HAP-1 (cell line): ENCODE results near the gene POLR1H.
"Not testable (repeated sequence)": the region's sequence is repeated elsewhere in the genome, so short reads cannot be mapped to it uniquely, and the experiment has no call there.

Experiments used
- DNase-seq, 2 experiments: peaks; one replicate each; pipeline ENCODE4 v3.0.0-alpha.2; 2016 to 2020; ENCODE audit warnings: low spot score in 2 of 2
- H3K27me3 ChIP-seq: fragments of 250-450 bp; sonication (Bioruptor Pico); 2 replicates; pipeline ENCODE4 v1.5.1; 2020; ENCODE audit warnings: low read depth, mild to moderate bottlenecking, moderate library complexity
- H3K36me3 ChIP-seq: fragments of 250-450 bp; sonication (Bioruptor Pico); replicated peaks from 2 replicates; pipeline ENCODE4 v1.5.1; 2020; ENCODE audit warnings: mild to moderate bottlenecking
- H3K4me1 ChIP-seq: fragments of 250-450 bp; sonication (Bioruptor Pico); 2 replicates; pipeline ENCODE4 v1.5.1; 2020; ENCODE audit warnings: mild to moderate bottlenecking
- H3K4me3 ChIP-seq: fragments of 250-450 bp; sonication (Bioruptor Pico); 2 replicates; pipeline ENCODE4 v1.5.1; 2020; ENCODE audit warnings: mild to moderate bottlenecking, moderate library complexity
- H3K9me3 ChIP-seq: fragments of 250-450 bp; sonication (Bioruptor Pico); 2 replicates; pipeline ENCODE4 v1.5.1; 2020; ENCODE audit warnings: mild to moderate bottlenecking, moderate library complexity
- in situ Hi-C: fragments of 300-500 bp; cut with MboI; formaldehyde crosslinking; loops from 3 replicates; pipeline ENCODE4 v1.14.3; 2020; ENCODE audit warnings: low sequenced_read_pairs, inconsistent platforms, mixed read lengths

POLR1H gene

DNA sequence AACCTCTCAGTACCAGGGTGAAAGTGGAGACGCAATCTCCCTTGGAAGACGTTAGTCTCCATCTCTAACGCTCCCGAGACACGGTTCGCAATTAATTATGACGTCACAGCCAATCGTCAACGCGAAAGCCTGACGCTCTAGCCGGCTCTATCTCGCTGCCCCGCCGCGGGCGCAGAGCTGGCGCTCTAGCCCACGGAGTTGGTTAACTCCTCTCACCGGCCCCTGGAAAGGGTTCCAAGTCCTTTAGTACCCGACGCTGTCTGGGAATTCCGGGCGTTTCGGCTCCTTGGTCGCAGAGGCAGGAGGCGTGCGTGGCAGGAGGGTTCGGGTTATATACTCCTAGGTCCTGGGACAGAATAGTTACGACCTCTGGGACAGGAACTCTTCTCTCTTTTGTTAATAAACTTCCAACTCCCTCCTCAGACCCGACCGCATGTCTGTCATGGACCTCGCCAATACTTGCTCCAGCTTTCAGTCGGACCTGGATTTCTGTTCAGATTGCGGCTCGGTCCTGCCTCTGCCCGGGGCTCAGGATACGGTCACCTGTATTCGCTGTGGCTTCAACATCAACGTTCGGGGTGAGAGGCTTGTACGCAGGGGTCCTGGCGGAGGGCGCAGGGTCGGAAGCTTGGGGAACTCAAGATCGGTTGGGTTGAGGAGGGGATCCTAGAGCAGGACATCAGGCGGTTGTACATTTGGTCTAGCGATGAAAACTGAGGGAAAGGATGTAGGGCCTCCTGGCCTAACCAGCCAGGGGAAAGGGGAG is at the start of gene POLR1H:
Gene POLR1H (plus strand): TSS at position 174 of the 766 bp plus-strand sequence. CDS start 260 bp downstream, at position 434.
- no peaks in the 10 kb centered on the region for H3K27me3 ChIP-seq
- peaks cover 19% of the 10 kb centered on the region for H3K4me1 ChIP-seq
- peak within 1 kb of the TSS; percentile 66 for H3K4me3 ChIP-seq
- H3K9me3 ChIP-seq = no peaks in the 10 kb centered on the region
- peak; percentile 91 to 93 for DNase-seq
- in situ Hi-C loops = no loop called here
- H3K36me3 ChIP-seq = peaks cover 26% of the 10 kb centered on the region

DNA sequence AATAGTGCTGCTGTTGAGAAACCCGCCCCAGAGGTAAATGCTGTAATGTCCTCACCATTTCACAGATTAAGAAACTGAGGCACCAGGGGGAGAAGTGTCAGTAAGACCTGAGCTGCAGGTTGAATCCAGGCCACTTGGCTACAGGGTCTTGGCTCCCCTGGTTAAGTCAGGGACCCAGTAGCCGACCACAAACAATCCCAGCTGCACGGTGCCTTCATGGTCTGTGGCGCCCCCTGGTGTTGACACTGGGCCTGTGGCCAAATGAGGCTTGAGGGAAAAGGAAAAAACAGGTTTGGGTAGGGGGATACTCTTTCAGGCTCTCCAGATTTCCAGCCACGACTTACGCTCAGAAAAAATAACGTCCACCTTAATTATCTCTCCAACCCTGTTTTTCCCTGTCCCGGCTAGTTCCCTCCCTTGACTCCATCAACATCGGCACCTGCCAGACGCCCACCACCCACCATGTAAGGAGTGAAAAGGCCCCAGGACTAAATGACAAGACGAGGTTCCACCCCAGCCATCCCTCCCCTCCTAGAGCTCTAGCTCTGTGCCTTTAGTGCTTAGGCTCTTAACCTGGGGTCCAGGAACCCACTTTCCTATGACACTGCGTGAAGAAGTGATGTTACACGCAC is 47.7 kb upstream of the POLR1H start:
- in situ Hi-C loops = loop anchor here (25.0 kb wide), 1 partner anchor 301 kb away; the partner anchor contains the start of gene HLA-F

DNA sequence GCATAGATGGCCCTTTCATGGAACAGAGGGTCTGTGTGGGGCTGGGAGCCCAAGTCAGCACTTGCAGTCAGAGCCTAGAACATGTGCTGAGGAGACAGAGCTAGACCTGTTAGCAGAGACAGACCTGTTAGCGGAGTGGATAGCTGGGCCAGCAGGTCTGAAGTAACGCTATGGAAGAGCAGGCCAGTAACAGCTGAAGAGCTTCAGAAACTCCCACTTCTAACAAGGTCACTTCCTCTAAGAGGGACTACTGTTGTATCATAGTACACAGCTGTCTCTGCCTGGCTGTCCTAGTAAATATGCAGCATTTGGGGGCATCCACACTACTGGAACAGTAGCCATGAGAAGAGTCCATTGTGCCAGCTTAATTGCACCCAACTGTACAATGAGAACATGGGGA is 41.2 kb upstream of the POLR1H start:
- Histone ChIP-seq H3K4me1 (no peaks in the 10 kb centered on the region), H3K4me3 (no peak overlapping the region), H3K27me3 (no peaks in the 10 kb centered on the region), H3K36me3 (no peaks in the 10 kb centered on the region; the same call in 1 of the 2 replicates), H3K9me3 (no peaks in the 10 kb centered on the region)
- in situ Hi-C loops = loop anchor here (25.0 kb wide), 1 partner anchor 308 kb away; the partner anchor contains the start of gene HLA-F
- DNase-seq = no peak

More for the DNA sequence above, 47.7 kb upstream of the POLR1H start:
- Histone ChIP-seq H3K4me1 (no peaks in the 10 kb centered on the region), H3K27me3 (no peaks in the 10 kb centered on the region), H3K36me3 (no peaks in the 10 kb centered on the region), H3K4me3 (no peak overlapping the region), H3K9me3 (no peaks in the 10 kb centered on the region)
- DNase-seq = peak in 1 of 2 experiments; percentile 27

- Histone ChIP-seq H3K4me3 (no peak overlapping the region), H3K27me3 (no peaks in the 10 kb centered on the region), H3K36me3 (no peaks in the 10 kb centered on the region; the same call in 1 of the 2 replicates), H3K9me3 (no peaks in the 10 kb centered on the region), H3K4me1 (no peaks in the 10 kb centered on the region)
- in situ Hi-C loops = loop anchor here (25.0 kb wide), 1 partner anchor 308 kb away; the partner anchor contains the start of gene HLA-F
- DNase-seq = no peak
These were observed 40.4 kb upstream of the POLR1H start for GRCh38 chr6:30020626-30021025.

DNA sequence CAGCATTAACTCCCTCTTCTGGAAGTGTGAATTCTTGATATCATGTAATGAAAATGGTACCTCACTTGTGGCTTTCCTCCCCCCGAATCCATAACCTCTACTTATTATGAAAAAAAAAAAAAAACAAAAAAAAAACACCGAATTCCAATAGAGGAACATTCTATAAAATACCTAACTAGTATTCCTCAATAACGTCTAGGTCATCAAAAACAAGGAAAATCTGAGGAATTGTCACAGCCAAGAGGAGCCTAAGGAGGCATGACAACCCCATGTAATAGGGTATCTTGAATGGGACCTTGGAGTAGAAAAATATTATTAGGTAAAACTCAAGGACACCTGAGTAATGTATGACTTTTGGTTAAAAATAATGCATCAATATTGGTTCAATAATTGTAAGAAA is 38.9 kb upstream of the POLR1H start:
- Histone ChIP-seq H3K4me1 (no peaks in the 10 kb centered on the region), H3K9me3 (no peaks in the 10 kb centered on the region), H3K4me3 (no peak overlapping the region), H3K27me3 (no peaks in the 10 kb centered on the region), H3K36me3 (no peaks in the 10 kb centered on the region; the same call in 1 of the 2 replicates)
- no peak for DNase-seq
- in situ Hi-C loops = loop anchor here (25.0 kb wide), 1 partner anchor 310 kb away; the partner anchor contains the start of gene HLA-F

GRCh38 chr6:30022712-30023111 is 38.4 kb upstream of the POLR1H start:
- DNase-seq, H3K36me3 ChIP-seq, H3K4me1 ChIP-seq, H3K27me3 ChIP-seq, H3K4me3 ChIP-seq, H3K9me3 ChIP-seq: not testable (repeated sequence)
- in situ Hi-C loops = loop anchor here (25.0 kb wide), 1 partner anchor 310 kb away; the partner anchor contains the start of gene HLA-F

GRCh38 chr6:30025186-30025585 is 35.9 kb upstream of the POLR1H start:
- no peak for DNase-seq
- Histone ChIP-seq H3K9me3 (no peaks in the 10 kb centered on the region), H3K27me3 (no peaks in the 10 kb centered on the region), H3K4me3 (no peak overlapping the region), H3K4me1 (no peaks in the 10 kb centered on the region), H3K36me3 (no peaks in the 10 kb centered on the region; the same call in 1 of the 2 replicates)
- in situ Hi-C loops = no loop called here

GRCh38 chr6:30029588-30029987 is 31.5 kb upstream of the POLR1H start:
- H3K9me3 ChIP-seq = no peaks in the 10 kb centered on the region
- no peaks in the 10 kb centered on the region for H3K36me3 ChIP-seq
- H3K27me3 ChIP-seq = no peaks in the 10 kb centered on the region
- H3K4me3 ChIP-seq = no peak overlapping the region
- in situ Hi-C loops = no loop called here
- no peaks in the 10 kb centered on the region for H3K4me1 ChIP-seq
- DNase-seq = no peak

DNA sequence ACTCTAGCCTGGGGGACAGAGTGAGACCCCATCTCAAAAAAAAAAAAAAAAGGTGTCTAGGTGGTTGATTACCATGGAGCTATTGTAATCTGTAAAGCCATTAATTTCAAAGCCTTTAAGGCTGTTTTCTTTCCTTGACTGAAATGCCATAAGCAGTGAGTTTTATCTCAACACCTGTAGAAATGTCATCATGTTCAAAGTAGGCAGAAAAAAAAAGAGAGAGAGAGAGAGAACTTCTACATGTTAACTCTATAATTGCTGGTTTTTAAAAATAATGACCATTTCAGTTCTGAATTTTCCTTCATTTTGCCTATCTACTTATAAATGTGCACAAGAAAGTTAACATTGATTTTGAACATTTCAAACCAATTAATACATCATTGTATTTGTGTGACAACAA is 29.7 kb upstream of the POLR1H start:
- Histone ChIP-seq H3K4me3 (no peak overlapping the region), H3K27me3 (no peaks in the 10 kb centered on the region), H3K4me1 (no peaks in the 10 kb centered on the region), H3K36me3 (no peaks in the 10 kb centered on the region), H3K9me3 (no peaks in the 10 kb centered on the region)
- no peak for DNase-seq
- in situ Hi-C loops = no loop called here

GRCh38 chr6:30033440-30033839 is 27.6 kb upstream of the POLR1H start:
- H3K4me1 ChIP-seq, H3K4me3 ChIP-seq, in situ Hi-C loops, H3K27me3 ChIP-seq, H3K36me3 ChIP-seq, DNase-seq, H3K9me3 ChIP-seq: not testable (repeated sequence)

GRCh38 chr6:30035784-30036183 is 25.3 kb upstream of the POLR1H start:
- Histone ChIP-seq H3K4me1 (no peaks in the 10 kb centered on the region), H3K36me3 (no peaks in the 10 kb centered on the region), H3K4me3 (no peak overlapping the region), H3K9me3 (no peaks in the 10 kb centered on the region), H3K27me3 (no peaks in the 10 kb centered on the region)
- no peak for DNase-seq
- in situ Hi-C loops = no loop called here

GRCh38 chr6:30037182-30037788 is 23.8 kb upstream of the POLR1H start:
- DNase-seq = no peak
- in situ Hi-C loops = no loop called here
- no peaks in the 10 kb centered on the region for H3K9me3 ChIP-seq
- no peak overlapping the region for H3K4me3 ChIP-seq
- H3K27me3 ChIP-seq = no peaks in the 10 kb centered on the region
- no peaks in the 10 kb centered on the region for H3K36me3 ChIP-seq
- no peaks in the 10 kb centered on the region for H3K4me1 ChIP-seq

- Histone ChIP-seq H3K36me3 (no peaks in the 10 kb centered on the region), H3K27me3 (no peaks in the 10 kb centered on the region), H3K4me1 (no peaks in the 10 kb centered on the region), H3K4me3 (no peak overlapping the region), H3K9me3 (no peaks in the 10 kb centered on the region)
- no peak for DNase-seq
- in situ Hi-C loops = no loop called here
These were observed 19.8 kb upstream of the POLR1H start for GRCh38 chr6:30041221-30041620.

DNA sequence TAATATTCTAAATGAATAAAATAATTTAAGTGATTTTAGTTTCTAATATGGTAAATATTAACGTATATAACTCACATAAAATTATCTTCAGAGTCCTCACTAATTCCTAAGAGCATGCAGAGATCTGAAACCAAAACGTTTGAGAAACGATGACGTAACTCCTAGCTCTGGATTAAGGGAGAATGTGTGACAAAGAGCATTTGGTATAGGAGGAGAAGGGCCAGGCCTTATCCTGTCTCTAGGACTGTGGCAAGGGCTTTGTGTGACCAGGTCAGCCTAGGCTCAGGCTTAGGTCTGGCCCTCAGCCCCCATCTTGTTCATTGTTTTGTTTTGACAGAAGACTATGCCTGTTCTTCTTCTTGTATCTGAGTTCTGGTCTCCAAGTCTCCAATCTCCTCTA is 19.2 kb upstream of the POLR1H start:
- no peak for DNase-seq
- H3K27me3 ChIP-seq = no peaks in the 10 kb centered on the region
- no peaks in the 10 kb centered on the region for H3K4me1 ChIP-seq
- H3K36me3 ChIP-seq = no peaks in the 10 kb centered on the region
- H3K9me3 ChIP-seq = no peaks in the 10 kb centered on the region
- H3K4me3 ChIP-seq = no peak overlapping the region
- in situ Hi-C loops = no loop called here
